Keratinocyte (primary cell): ENCODE results near the gene ITPR2. TPM values are rescaled to one million over a fixed set of nuclear protein-coding genes. Genes with fewer than 3 reads are reported as not detected.

Source experiments
- DNase-seq: peaks from one replicate; pipeline ENCODE4 v3.0.0-alpha.2; 2011; ENCODE audit warnings: low read depth, missing footprints, low spot score
- FAIRE-seq: peaks from 2 replicates; lab custom pipeline; 2011; peaks lifted over from hg19 to GRCh38; lab: Jason Lieb, UNC
- H2AFZ ChIP-seq: 2 replicates; pipeline ENCODE4 v1.6.0; 2012; ENCODE audit warnings: low read length, control low read depth, inconsistent platforms; ENCODE audit not compliant: control insufficient read depth
- H3K27ac ChIP-seq: 2 replicates; pipeline ENCODE4 v1.5.1; 2011; ENCODE audit warnings: low read length; ENCODE audit not compliant: control insufficient read depth, insufficient read depth
- H3K27me3 ChIP-seq: 3 replicates; pipeline ENCODE4 v1.6.0; 2011; ENCODE audit warnings: low read length; ENCODE audit not compliant: control insufficient read depth, insufficient read depth; ENCODE audit errors: extremely low read depth
- H3K36me3 ChIP-seq, 2 experiments: 2 replicates in 1 of 2; 3 replicates in 1 of 2; pipeline ENCODE4 v1.5.1; 2011; ENCODE audit warnings: low read length in 2 of 2, mild to moderate bottlenecking in 1 of 2; ENCODE audit not compliant: control insufficient read depth in 2 of 2, insufficient read depth in 2 of 2; ENCODE audit errors: extremely low read depth in 1 of 2
- H3K4me1 ChIP-seq: 3 replicates; pipeline ENCODE4 v1.5.1; 2011; ENCODE audit warnings: low read length; ENCODE audit not compliant: control insufficient read depth, insufficient read depth; ENCODE audit errors: extremely low read depth
- H3K4me2 ChIP-seq: 3 replicates; pipeline ENCODE4 v1.6.0; 2011; ENCODE audit warnings: low read depth, low read length; ENCODE audit not compliant: control insufficient read depth, insufficient read depth; ENCODE audit errors: extremely low read depth
- H3K4me3 ChIP-seq, 3 experiments: fragments of 200-600 bp in 1 of 3; sonication (generic) in 1 of 3; 2 replicates in 2 of 3; 3 replicates in 1 of 3; pipeline ENCODE4 v1.5.1; 2011 to 2016; ENCODE audit warnings: low read length in 3 of 3, mild to moderate bottlenecking in 3 of 3, control low read depth in 2 of 3, inconsistent platforms in 1 of 3, low read depth in 1 of 3, mixed read lengths in 1 of 3, mixed run types in 1 of 3, moderate library complexity in 1 of 3; ENCODE audit not compliant: control insufficient read depth in 2 of 3, insufficient read depth in 2 of 3; ENCODE audit errors: extremely low read depth in 1 of 3
- H3K79me2 ChIP-seq: 2 replicates; pipeline ENCODE4 v1.6.0; 2012; ENCODE audit warnings: low read length; ENCODE audit not compliant: control insufficient read depth, insufficient read depth
- H3K9ac ChIP-seq: 3 replicates; pipeline ENCODE4 v1.6.0; 2011; ENCODE audit warnings: low read length; ENCODE audit not compliant: control insufficient read depth, insufficient read depth; ENCODE audit errors: extremely low read depth
- H3K9me1 ChIP-seq: 3 replicates; pipeline ENCODE4 v1.6.0; 2011; ENCODE audit warnings: low read length; ENCODE audit not compliant: control insufficient read depth, insufficient read depth; ENCODE audit errors: extremely low read depth
- H3K9me3 ChIP-seq: 2 replicates; pipeline ENCODE4 v1.5.1; 2012; ENCODE audit warnings: low read depth, low read length; ENCODE audit not compliant: control insufficient read depth
- H4K20me1 ChIP-seq: 3 replicates; pipeline ENCODE4 v1.6.0; 2011; ENCODE audit warnings: low read length; ENCODE audit not compliant: control insufficient read depth, insufficient read depth; ENCODE audit errors: extremely low read depth
- EZH2 ChIP-seq: IDR thresholded peaks from one replicate; pipeline ENCODE4 v1.6.1; 2012; ENCODE audit warnings: inconsistent platforms, mild to moderate bottlenecking, low read length, moderate library complexity
- dilution Hi-C: fragments of 300-500 bp; cut with MboI; formaldehyde crosslinking; loops from one replicate; pipeline ENCODE4 v1.7.0; 2020; ENCODE audit warnings: low sequenced_read_pairs; ENCODE audit not compliant: extremely low pct_ligation_motif_present
- polyA plus RNA-seq, 5 experiments: library from polyadenylated mRNA; depleted of rRNA in 3 of 5; stranded (reverse) in 3 of 5; stranded (forward) in 1 of 5; unstranded in 1 of 5; fragments of >200 nt; gene quantifications; 1 replicate in 1 of 5; 2 replicates in 3 of 5; 3 replicates in 1 of 5; pipeline versions ENCODE4 v1.2.1 to v1.2.3, GENCODE V29; 2011 to 2012; ENCODE audit warnings: missing spikeins in 2 of 5, low read depth in 1 of 5, low replicate concordance in 1 of 5
- TF ChIP-seq, protein P1 (sequence below), 3 experiments: IDR thresholded peaks in 1 of 3; conservative IDR thresholded peaks in 1 of 3; optimal IDR thresholded peaks in 1 of 3; 2 replicates in 2 of 3; 3 replicates in 1 of 3; pipeline versions ENCODE3 to v1.5.1; 2011; ENCODE audit warnings: low read length in 3 of 3, mild to moderate bottlenecking in 3 of 3, moderate library complexity in 2 of 3, control low read depth in 1 of 3, inconsistent platforms in 1 of 3; ENCODE audit not compliant: insufficient read depth in 2 of 3; ENCODE audit errors: extremely low read depth in 1 of 3

The ITPR2 gene
- polyA plus RNA-seq, 1 donor (not counting 4 experiments of a cell fraction or from before 2014, with no cell fraction given): 7.6 TPM

DNA sequence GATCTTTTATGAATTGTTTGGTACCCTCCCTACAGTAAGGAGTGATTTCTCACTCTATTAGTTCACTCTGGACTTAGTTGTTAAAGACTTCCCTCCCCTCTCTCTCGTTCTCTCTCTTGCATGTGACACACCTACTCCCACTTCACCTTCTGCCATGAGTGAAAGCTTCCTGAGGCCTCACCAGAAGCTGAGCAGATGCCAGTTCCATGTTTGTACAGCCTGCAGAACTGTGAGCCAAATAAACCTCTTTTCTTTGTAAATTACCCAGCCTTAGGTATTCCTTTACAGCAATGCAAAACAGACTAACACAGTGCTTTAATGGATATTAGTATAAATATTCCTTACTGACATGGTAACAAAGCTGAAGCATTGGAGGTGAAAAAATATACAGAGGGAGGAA, 450.0 kb downstream of the ITPR2 start:
- H3K27me3 ChIP-seq: no peaks in the 10 kb centered on the region
- DNase-seq (no peak), FAIRE-seq (no peak)
- H3K27ac ChIP-seq: no peak overlapping the region
- H3K36me3 ChIP-seq: peaks cover 0 to 2% of the 10 kb centered on the region in 2 experiments
- dilution Hi-C loops: no loop called here
- H3K79me2 ChIP-seq: no peaks in the 10 kb centered on the region
- H3K4me2 ChIP-seq: no peak overlapping the region
- TF ChIP-seq, protein P1, sequence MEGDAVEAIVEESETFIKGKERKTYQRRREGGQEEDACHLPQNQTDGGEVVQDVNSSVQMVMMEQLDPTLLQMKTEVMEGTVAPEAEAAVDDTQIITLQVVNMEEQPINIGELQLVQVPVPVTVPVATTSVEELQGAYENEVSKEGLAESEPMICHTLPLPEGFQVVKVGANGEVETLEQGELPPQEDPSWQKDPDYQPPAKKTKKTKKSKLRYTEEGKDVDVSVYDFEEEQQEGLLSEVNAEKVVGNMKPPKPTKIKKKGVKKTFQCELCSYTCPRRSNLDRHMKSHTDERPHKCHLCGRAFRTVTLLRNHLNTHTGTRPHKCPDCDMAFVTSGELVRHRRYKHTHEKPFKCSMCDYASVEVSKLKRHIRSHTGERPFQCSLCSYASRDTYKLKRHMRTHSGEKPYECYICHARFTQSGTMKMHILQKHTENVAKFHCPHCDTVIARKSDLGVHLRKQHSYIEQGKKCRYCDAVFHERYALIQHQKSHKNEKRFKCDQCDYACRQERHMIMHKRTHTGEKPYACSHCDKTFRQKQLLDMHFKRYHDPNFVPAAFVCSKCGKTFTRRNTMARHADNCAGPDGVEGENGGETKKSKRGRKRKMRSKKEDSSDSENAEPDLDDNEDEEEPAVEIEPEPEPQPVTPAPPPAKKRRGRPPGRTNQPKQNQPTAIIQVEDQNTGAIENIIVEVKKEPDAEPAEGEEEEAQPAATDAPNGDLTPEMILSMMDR (optimal IDR thresholded peaks at IDR 0.05 in 1 of 3, IDR thresholded peaks at IDR 0.05 in 1 of 3, conservative IDR thresholded peaks at IDR 0.05 in 1 of 3; ENCODE audit: extremely low read depth in 1 of 3, insufficient read depth in 2 of 3, low read length in 3 of 3): no peak
- TF ChIP-seq EZH2: no peak
- no peaks in the 10 kb centered on the region for H3K9me1 ChIP-seq
- H2AFZ ChIP-seq: no peak overlapping the region
- H3K9ac ChIP-seq: no peak overlapping the region
- no peaks in the 10 kb centered on the region for H4K20me1 ChIP-seq
- no peaks in the 10 kb centered on the region for H3K9me3 ChIP-seq
- no peaks in the 10 kb centered on the region for H3K4me1 ChIP-seq
- H3K4me3 ChIP-seq: no peak overlapping the region

DNA sequence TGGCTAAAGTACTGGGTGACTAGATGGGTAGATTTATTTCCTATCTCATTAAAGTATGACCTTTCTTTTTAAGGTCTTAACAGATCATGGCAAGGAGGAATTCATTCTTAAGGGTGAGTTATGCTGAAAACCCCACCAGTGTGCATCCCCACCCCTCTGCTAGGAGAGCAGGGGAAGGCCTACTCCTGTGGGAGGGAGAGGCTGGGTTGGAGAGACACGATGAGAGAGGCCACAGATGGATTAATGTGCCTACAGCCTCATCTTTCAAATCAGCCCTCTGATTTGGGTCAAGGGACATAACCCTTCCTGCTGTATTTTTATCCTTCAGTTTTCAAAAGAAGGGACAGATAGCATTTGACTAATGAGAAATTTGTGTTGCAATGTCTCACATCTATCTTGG, 452.1 kb downstream of the ITPR2 start:
- Histone ChIP-seq H2AFZ (no peak overlapping the region), H4K20me1 (no peaks in the 10 kb centered on the region), H3K9ac (no peak overlapping the region), H3K9me1 (no peaks in the 10 kb centered on the region), H3K79me2 (no peaks in the 10 kb centered on the region), H3K27me3 (no peaks in the 10 kb centered on the region), H3K27ac (no peak overlapping the region), H3K9me3 (no peaks in the 10 kb centered on the region), H3K4me3 (no peak overlapping the region), H3K36me3 (peaks cover 0 to 2% of the 10 kb centered on the region in 2 experiments), H3K4me2 (no peak overlapping the region), H3K4me1 (no peaks in the 10 kb centered on the region)
- TF ChIP-seq, protein P1 (optimal IDR thresholded peaks at IDR 0.05 in 1 of 3, IDR thresholded peaks at IDR 0.05 in 1 of 3, conservative IDR thresholded peaks at IDR 0.05 in 1 of 3; ENCODE audit: extremely low read depth in 1 of 3, insufficient read depth in 2 of 3, low read length in 3 of 3): no peak
- TF ChIP-seq EZH2: no peak
- no peak for FAIRE-seq
- dilution Hi-C loops: no loop called here
- no peak for DNase-seq
